Measurements from ENCODE around the gene HARBI1.

DNA sequence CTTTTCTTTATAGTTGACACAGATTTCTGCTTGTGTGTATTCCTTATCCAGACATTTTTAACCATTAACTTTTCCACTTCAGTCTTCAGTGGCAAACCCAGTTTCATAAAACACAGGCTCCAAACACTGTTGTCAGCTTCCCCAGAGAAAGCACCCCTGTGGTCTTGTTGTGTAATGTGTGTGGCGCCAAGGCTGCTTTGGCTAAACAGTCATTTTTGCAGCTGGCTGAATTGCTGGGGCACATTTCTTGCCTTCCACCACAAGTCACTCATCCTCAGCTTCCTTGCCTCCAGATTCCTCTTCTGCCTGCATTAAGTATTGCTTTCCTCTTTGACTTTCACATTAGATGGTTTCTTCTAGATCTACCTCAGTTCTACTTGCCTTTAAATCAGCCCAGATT, 42.9 kb upstream of the HARBI1 start:
- TF ChIP-seq POLR2A (IDR thresholded peaks at IDR 0.05; ENCODE audit: low read depth, low read length) (no peak), POLR2AphosphoS5 (IDR thresholded peaks at IDR 0.05; ENCODE audit: low read depth, low read length) (no peak)

All from GM12892 (cell line).